ENCODE measurements around the gene PHF2. TPM values are rescaled to one million over a fixed set of nuclear protein-coding genes. Genes with fewer than 3 reads are reported as not detected.

The PHF2 gene
- total RNA-seq, 1 donor from 2014 or later: 27.7 TPM

DNA sequence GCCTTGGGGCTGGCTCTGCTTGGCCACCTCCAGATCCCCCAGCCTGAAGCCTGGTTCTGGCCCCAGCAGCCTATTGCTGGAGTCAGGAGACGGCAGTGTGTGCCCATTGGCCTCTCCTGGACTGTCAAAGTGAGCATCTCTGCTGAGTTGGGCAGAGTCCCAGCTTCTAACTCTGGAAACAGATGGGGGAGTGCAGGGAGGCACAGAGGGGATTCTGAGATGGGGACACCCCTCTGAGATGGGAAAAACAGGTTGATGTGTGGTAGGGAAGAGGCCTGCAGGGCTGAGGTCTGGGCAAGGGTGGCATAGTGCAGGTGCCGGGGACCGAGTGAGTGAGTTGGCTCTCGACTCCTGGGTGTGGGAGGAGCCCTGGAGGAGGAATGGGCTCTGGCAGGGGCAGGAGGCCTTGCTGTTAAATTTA lies 27.5 kb downstream of the PHF2 start:
- no peaks in the 10 kb centered on the region for H3K9me3 ChIP-seq
- H3K36me3 ChIP-seq: no peaks in the 10 kb centered on the region
- peak; percentile 37 to 64 for DNase-seq (ENCODE audit: extremely low spot score in 2 of 2)
- H3K4me3 ChIP-seq: no peak overlapping the region
- intact Hi-C loops (cut with DNase I): no loop called here
- no peak overlapping the region for H3K27ac ChIP-seq
- TF ChIP-seq POLR2A (IDR thresholded peaks at IDR 0.05): no peak
- TF ChIP-seq, protein P1, sequence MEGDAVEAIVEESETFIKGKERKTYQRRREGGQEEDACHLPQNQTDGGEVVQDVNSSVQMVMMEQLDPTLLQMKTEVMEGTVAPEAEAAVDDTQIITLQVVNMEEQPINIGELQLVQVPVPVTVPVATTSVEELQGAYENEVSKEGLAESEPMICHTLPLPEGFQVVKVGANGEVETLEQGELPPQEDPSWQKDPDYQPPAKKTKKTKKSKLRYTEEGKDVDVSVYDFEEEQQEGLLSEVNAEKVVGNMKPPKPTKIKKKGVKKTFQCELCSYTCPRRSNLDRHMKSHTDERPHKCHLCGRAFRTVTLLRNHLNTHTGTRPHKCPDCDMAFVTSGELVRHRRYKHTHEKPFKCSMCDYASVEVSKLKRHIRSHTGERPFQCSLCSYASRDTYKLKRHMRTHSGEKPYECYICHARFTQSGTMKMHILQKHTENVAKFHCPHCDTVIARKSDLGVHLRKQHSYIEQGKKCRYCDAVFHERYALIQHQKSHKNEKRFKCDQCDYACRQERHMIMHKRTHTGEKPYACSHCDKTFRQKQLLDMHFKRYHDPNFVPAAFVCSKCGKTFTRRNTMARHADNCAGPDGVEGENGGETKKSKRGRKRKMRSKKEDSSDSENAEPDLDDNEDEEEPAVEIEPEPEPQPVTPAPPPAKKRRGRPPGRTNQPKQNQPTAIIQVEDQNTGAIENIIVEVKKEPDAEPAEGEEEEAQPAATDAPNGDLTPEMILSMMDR (IDR thresholded peaks at IDR 0.05): no peak
- no peak for TF ChIP-seq POLR2AphosphoS5 (IDR thresholded peaks at IDR 0.05; ENCODE audit: insufficient read depth in 1 of 2, low read depth in 1 of 2)
- H3K27me3 ChIP-seq: no peaks in the 10 kb centered on the region
- H3K4me1 ChIP-seq: peaks cover 35% of the 10 kb centered on the region

DNA sequence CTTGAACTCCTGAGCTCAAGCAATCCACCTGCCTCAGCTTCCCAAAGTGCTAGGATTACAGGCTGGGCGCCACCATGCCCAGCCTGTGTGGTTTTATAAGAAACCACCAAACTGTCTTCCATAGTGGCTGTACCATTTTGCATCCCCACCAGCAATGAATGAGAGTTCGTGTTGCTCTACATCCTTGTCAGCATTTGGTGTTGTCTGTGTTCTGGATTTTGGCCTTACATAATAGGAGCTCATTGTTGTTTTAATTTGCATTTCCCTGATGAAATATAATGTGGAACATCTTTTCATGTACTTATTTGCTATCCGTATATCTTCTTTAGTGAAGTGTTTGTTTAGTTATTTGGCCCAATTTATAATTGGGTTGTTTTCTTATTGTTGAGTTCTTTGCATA lies 29.8 kb downstream of the PHF2 start:
- intact Hi-C loops (cut with DNase I): no loop called here
- H3K36me3 ChIP-seq: no peaks in the 10 kb centered on the region
- no peak for DNase-seq (ENCODE audit: extremely low spot score in 2 of 2)

DNA sequence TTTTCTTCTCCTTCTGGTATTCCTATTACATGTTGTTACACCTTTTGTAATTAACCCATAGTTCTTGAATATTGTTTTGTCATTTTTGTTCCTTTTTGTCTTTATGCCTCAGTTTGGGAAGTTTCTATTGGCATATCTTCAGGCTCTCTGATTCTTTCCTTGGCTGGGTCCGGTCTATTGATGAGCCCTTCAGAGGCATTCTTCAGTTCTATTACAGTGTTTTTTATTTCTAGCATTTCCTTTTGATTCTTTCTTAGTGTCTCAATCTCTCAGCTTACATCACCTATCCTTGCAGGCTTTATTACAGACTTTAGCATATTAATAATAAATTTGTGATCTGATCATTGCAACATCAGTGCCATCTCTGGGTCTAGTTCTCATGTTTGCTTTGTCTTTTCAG lies 33.8 kb downstream of the PHF2 start:
- H3K4me3 ChIP-seq: no peak overlapping the region
- intact Hi-C loops (cut with DNase I): no loop called here
- no peak overlapping the region for H3K27ac ChIP-seq
- H3K27me3 ChIP-seq: no peaks in the 10 kb centered on the region
- no peaks in the 10 kb centered on the region for H3K36me3 ChIP-seq
- DNase-seq (ENCODE audit: extremely low spot score in 2 of 2): no peak
- H3K4me1 ChIP-seq: peaks cover 9% of the 10 kb centered on the region
- no peaks in the 10 kb centered on the region for H3K9me3 ChIP-seq
- TF ChIP-seq POLR2AphosphoS5 (IDR thresholded peaks at IDR 0.05; ENCODE audit: insufficient read depth in 1 of 2, low read depth in 1 of 2) (no peak), POLR2A (IDR thresholded peaks at IDR 0.05) (no peak)
- TF ChIP-seq, protein P1 (IDR thresholded peaks at IDR 0.05): no peak

More for the DNA sequence above, 29.8 kb downstream of the PHF2 start:
- no peak overlapping the region for H3K4me3 ChIP-seq
- no peaks in the 10 kb centered on the region for H3K27me3 ChIP-seq
- peaks cover 13% of the 10 kb centered on the region for H3K4me1 ChIP-seq
- TF ChIP-seq POLR2A (IDR thresholded peaks at IDR 0.05): no peak
- TF ChIP-seq, protein P1 (IDR thresholded peaks at IDR 0.05): no peak
- no peak for TF ChIP-seq POLR2AphosphoS5 (IDR thresholded peaks at IDR 0.05; ENCODE audit: insufficient read depth in 1 of 2, low read depth in 1 of 2)
- H3K9me3 ChIP-seq: no peaks in the 10 kb centered on the region
- no peak overlapping the region for H3K27ac ChIP-seq

DNA sequence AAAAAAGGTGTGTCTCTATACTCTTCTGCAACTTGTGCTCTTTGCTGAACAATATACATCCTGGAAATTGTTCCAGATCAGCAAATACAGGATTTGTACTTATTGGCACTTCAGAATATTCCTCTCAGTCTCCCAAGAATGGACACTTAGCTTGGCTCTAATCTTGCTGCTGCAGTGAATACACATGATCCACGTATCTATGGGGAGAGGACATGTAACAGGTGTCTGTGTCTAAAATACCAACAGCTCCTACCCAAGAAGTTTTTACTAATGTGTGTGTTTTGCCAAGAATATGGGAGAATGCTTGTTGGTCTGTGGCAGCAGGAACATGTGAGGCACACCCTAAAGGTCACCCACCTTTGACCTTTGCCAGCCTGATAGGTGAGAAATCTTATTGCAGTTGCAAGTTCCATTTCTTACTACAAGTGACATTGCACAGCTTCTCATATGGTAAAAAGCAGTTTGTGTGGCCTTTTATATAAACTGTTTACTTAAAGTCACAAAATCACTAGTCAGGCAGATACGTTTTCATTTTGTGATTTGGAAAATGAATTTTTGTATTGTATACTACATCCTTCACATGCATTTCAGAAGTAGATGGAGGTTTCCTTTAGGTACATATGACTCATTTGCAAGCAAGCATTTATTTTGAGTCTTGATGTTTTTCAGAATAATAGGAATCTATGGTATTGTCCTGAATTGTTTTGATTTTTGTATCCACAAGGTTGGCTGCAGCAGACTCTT lies 35.8 kb downstream of the PHF2 start:
- DNase-seq (ENCODE audit: extremely low spot score in 2 of 2): no peak
- no peaks in the 10 kb centered on the region for H3K9me3 ChIP-seq
- intact Hi-C loops (cut with DNase I): no loop called here
- no peaks in the 10 kb centered on the region for H3K27me3 ChIP-seq
- H3K4me1 ChIP-seq: peaks cover 14% of the 10 kb centered on the region
- TF ChIP-seq POLR2A (IDR thresholded peaks at IDR 0.05) (no peak), POLR2AphosphoS5 (IDR thresholded peaks at IDR 0.05; ENCODE audit: insufficient read depth in 1 of 2, low read depth in 1 of 2) (no peak)
- TF ChIP-seq, protein P1 (IDR thresholded peaks at IDR 0.05): no peak
- no peak overlapping the region for H3K4me3 ChIP-seq
- no peaks in the 10 kb centered on the region for H3K36me3 ChIP-seq
- no peak overlapping the region for H3K27ac ChIP-seq

DNA sequence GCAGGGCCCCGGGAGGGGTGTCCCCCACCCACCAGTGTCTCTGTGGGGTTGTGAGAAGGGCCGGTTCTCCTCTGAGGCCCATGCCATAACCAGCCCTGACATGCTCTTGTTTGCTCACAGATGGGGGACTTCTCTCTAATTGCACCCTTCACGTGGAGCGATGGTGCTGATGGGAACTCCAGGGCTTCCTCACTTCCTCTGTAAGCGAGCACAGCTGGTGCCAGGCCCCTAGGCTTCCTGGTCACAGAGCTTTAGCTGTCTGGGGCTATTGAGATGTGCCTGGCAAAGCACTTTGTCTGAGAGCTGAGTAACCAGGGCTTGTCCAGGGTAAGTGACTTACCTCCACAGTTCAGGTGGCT lies 36.4 kb downstream of the PHF2 start:
- Histone ChIP-seq H3K27me3 (no peaks in the 10 kb centered on the region), H3K9me3 (no peaks in the 10 kb centered on the region), H3K36me3 (no peaks in the 10 kb centered on the region), H3K4me1 (peaks cover 20% of the 10 kb centered on the region), H3K4me3 (no peak overlapping the region), H3K27ac (no peak overlapping the region)
- intact Hi-C loops (cut with DNase I): no loop called here
- TF ChIP-seq POLR2AphosphoS5 (IDR thresholded peaks at IDR 0.05; ENCODE audit: insufficient read depth in 1 of 2, low read depth in 1 of 2): no peak
- peak in 1 of 2 donors; percentile 89 for DNase-seq (ENCODE audit: extremely low spot score in 2 of 2)

Measured in vagina (tissue), 2 donors.